CD4-positive, alpha-beta T cell treated with Interleukin-6 at 100 ng/mL for 8 hours (primary cell): ENCODE measurements around the gene CAPNS1.
"Not testable (repeated sequence)": the region's sequence is repeated elsewhere in the genome, so short reads cannot be mapped to it uniquely, and the experiment has no call there.

Experiments
- DNase-seq: peaks from one replicate; pipeline ENCODE4 v3.0.0-alpha.2; 2020; ENCODE audit warnings: mixed read lengths, low spot score

Gene CAPNS1

GRCh38 chr19:36114721-36115452 lies 25.0 kb upstream of the CAPNS1 start, which contains the start of gene POLR2I:
Gene POLR2I, minus strand, starts transcription at chr19:36114875. Its CDS starts 19 bp downstream, at chr19:36114856.
- peak; percentile 100 for DNase-seq

GRCh38 chr19:36115453-36116343 lies 24.2 kb upstream of the CAPNS1 start, which contains the start of gene TBCB:
Gene TBCB, plus strand, starts transcription at chr19:36115468. Its CDS starts 93 bp downstream, at chr19:36115561.
- DNase-seq = peak; percentile 90

DNA sequence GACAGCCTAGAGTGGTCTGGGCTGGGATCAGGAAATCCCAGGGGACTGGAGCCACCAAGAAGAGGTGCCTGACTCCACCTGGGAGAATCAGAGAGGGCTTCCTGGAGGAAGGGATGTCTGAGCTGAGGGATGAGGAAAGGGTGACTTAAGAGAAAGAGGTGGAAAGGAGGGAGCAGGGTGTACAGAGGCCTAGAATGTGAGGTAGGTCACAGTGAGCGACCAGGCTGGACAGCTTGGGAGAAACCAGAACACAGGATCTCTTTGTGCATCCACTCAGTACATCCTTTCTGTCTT lies 23.6 kb upstream of the CAPNS1 start:
- DNase-seq = no peak

GRCh38 chr19:36120092-36120983 lies 19.5 kb upstream of the CAPNS1 start:
- no peak for DNase-seq

DNA sequence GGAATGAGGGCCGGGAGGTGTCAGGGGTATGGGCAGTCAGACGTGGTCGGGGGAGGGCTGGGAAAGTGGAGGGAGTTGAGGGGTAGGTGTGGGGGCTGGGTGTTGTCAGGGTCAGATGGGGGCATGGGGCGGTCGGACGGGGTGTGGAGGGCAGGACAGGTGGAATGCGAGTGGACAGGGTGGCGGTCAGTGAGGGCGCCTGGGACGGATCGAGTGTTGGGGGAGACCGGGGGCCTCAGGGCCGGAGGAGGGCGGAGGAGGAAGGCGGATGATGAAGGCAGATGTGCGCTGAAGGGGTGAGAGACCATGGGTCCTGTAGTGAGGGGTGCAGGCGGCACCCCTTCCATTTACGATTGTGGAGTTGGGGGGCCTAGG lies 18.9 kb upstream of the CAPNS1 start:
- DNase-seq = no peak

GRCh38 chr19:36121486-36122124 lies 18.3 kb upstream of the CAPNS1 start:
- DNase-seq = no peak

- no peak for DNase-seq
These were observed 14.3 kb upstream of the CAPNS1 start for GRCh38 chr19:36125557-36125956.

- no peak for DNase-seq
These were observed 11.5 kb upstream of the CAPNS1 start for GRCh38 chr19:36128392-36128736.

DNA sequence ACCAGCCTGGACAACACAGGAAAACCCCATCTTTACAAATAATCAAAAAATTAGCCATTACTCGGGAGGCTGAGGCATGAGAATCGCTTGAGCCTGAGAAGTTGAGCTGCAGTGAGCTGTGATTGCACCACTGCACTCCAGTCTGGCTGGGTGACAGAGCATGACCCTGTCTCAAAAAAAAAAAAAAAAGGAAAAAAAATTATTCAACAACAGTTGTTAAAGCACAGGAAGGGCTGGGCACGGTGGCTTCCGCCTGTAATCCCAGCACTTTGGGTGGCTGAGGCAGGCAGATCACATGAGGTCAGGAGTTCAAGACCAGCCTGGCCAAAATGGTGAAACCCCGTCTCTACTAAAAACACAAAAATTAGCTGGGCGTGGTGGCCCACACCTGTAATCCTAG lies 8.6 kb upstream of the CAPNS1 start:
- DNase-seq = not testable (repeated sequence)

DNA sequence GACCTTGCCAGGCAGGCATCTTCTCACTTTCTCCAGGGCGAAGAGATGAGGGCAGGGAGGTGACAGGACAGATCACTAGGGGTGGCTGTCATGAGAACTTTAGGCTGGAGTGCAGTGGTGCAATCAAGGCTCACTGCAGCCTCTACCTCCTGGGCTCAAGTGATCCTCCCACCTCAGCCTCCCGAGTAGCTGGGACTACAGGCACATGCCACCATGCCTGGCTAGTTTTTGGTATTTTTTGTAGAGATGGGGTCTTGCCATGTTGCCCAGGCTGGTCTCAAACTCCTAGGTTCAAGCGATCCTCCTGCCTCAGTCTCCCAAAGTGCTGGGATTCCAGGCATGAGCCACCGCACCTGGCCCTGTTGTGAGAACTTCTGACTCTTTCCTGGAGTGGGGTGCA lies 5.0 kb upstream of the CAPNS1 start:
- DNase-seq = not testable (repeated sequence)

DNA sequence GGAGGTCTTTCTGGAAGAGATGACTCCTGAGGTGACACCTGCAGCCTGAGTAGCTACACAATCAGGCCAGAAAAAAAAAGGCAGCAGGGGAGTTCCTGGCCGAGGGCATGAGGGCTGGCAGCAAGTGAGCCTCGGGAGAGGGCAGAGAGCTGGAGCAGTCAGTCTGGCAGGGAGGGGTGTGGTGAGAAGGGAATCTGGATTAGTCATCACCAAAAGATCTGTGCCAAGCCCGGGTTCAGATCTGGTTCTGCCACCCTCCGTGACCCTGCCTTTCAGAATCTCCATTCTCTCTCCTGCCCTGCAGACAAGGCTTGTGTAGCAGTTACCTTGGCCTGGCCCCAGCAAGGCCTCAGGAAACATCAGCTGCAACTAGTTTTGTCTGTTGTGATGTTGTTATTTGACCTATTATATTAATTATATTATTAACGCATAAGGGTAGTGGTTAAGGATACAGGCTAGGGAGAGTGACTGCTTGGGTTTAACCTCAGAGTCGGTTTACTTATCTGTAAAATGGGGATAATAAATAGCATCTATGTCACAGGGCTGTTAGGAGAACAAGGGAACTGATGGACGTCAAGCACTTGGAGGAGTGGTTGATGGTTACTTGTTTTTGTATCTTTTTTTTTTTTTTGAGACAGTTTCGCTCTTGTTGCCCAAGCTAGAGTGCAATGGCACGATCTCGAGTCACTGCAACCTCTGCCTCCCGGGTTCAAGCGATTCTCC lies 2.7 kb upstream of the CAPNS1 start:
- DNase-seq = no peak

GRCh38 chr19:36139120-36139472 lies 770 bp upstream of the CAPNS1 start:
- no peak for DNase-seq

- peak; percentile 39 for DNase-seq
These were observed 605 bp downstream of the CAPNS1 start for GRCh38 chr19:36140304-36141038.

GRCh38 chr19:36141039-36141927 lies 1.4 kb downstream of the CAPNS1 start:
- peak; percentile 85 for DNase-seq

- DNase-seq = no peak
These were observed 2.2 kb downstream of the CAPNS1 start for GRCh38 chr19:36142046-36142445.

GRCh38 chr19:36142496-36142895 lies 2.6 kb downstream of the CAPNS1 start:
- no peak for DNase-seq

GRCh38 chr19:36144624-36145023 lies 4.8 kb downstream of the CAPNS1 start:
- DNase-seq = no peak

- DNase-seq = no peak
These were observed 10.0 kb downstream of the CAPNS1 start for GRCh38 chr19:36149673-36150406.

DNA sequence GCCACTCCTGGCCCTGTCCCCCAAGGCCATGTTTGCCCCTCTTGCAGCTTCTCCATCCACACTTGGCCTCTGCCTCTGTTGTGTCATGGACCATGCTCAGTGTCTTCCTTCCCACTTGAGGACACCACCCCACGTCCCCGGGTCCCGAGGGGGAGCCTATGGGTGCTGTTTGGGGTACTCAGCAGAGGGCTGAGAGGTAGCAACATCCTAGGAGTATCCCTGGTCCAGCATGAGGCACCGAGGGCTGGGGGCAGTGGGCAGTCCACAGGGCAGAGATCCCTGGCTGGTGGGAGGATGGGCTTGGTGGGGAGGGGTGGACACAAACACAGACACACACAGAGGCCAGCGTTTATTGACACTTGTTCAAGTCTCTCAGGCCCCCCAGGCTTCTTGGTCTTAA lies 10.7 kb downstream of the CAPNS1 start:
- DNase-seq = no peak
